H9 (cell line): ENCODE measurements around the gene IPO13. TPM values are rescaled to one million over a fixed set of nuclear protein-coding genes. Genes with fewer than 3 reads are reported as not detected.
A peak's percentile ranks its signal among the peaks of the same experiment; 100 is the strongest.

Source experiments
- DNase-seq: peaks from one replicate; pipeline ENCODE4 v3.0.0-alpha.2; 2017
- H2AFZ ChIP-seq: one replicate; pipeline ENCODE4 v1.6.1; 2013; ENCODE audit warnings: mild to moderate bottlenecking, low read length, control low read depth, moderate library complexity
- H2AK5ac ChIP-seq: 2 replicates; pipeline ENCODE4 v1.6.1; 2013; ENCODE audit warnings: low read length, control low read depth, mixed read lengths; ENCODE audit not compliant: insufficient read length
- H2BK120ac ChIP-seq: one replicate; pipeline ENCODE4 v1.6.1; 2013; ENCODE audit warnings: low read depth, mild to moderate bottlenecking, low read length, control low read depth, inconsistent platforms; ENCODE audit not compliant: poor library complexity, severe bottlenecking
- H2BK12ac ChIP-seq: 2 replicates; pipeline ENCODE4 v1.6.1; 2013; ENCODE audit warnings: low read length, control low read depth, mixed read lengths, low read depth; ENCODE audit not compliant: insufficient read length
- H2BK15ac ChIP-seq: 2 replicates; pipeline ENCODE4 v1.6.1; 2013; ENCODE audit warnings: low read depth, low read length, control low read depth
- H2BK20ac ChIP-seq: one replicate; pipeline ENCODE4 v1.6.1; 2013; ENCODE audit warnings: low read depth, mild to moderate bottlenecking, low read length, control low read depth, inconsistent platforms; ENCODE audit not compliant: poor library complexity, severe bottlenecking
- H2BK5ac ChIP-seq: 2 replicates; pipeline ENCODE4 v1.6.1; 2013; ENCODE audit warnings: low read length, control low read depth, mixed read lengths; ENCODE audit not compliant: insufficient read length
- H3K14ac ChIP-seq: 2 replicates; pipeline ENCODE4 v1.6.1; 2013; ENCODE audit warnings: low read length, control low read depth; ENCODE audit not compliant: insufficient read depth
- H3K18ac ChIP-seq: 2 replicates; pipeline ENCODE4 v1.6.1; 2013; ENCODE audit warnings: low read depth, mild to moderate bottlenecking, mixed read lengths, low read length, control low read depth; ENCODE audit not compliant: insufficient read length
- H3K23ac ChIP-seq: 2 replicates; pipeline ENCODE4 v1.6.1; 2013; ENCODE audit warnings: low read length, control low read depth, mixed read lengths, low read depth; ENCODE audit not compliant: insufficient read length
- H3K23me2 ChIP-seq: 2 replicates; pipeline ENCODE4 v1.6.1; 2013; ENCODE audit warnings: low read depth, mild to moderate bottlenecking, mixed read lengths, low read length, control low read depth; ENCODE audit not compliant: insufficient read length, poor library complexity, severe bottlenecking
- H3K27ac ChIP-seq: 2 replicates; pipeline ENCODE4 v1.5.1; 2013; ENCODE audit warnings: low read length, control low read depth, mixed read lengths, low read depth; ENCODE audit not compliant: insufficient read length
- H3K27me3 ChIP-seq: 2 replicates; pipeline ENCODE4 v1.6.1; 2013; ENCODE audit warnings: low read length, control low read depth, inconsistent platforms; ENCODE audit not compliant: insufficient read depth
- H3K4ac ChIP-seq: 2 replicates; pipeline ENCODE4 v1.6.1; 2013; ENCODE audit warnings: low read depth, mild to moderate bottlenecking, control low read depth, inconsistent platforms, low read length, moderate library complexity
- H3K4me1 ChIP-seq: 2 replicates; pipeline ENCODE4 v1.6.1; 2013; ENCODE audit warnings: low read length, control low read depth, inconsistent platforms; ENCODE audit not compliant: insufficient read depth
- H3K4me2 ChIP-seq: 2 replicates; pipeline ENCODE4 v1.6.1; 2013; ENCODE audit warnings: low read length, control low read depth, mixed read lengths; ENCODE audit not compliant: insufficient read length, insufficient read depth
- H3K56ac ChIP-seq: 2 replicates; pipeline ENCODE4 v1.6.1; 2013; ENCODE audit warnings: low read depth, mild to moderate bottlenecking, mixed read lengths, low read length, control low read depth; ENCODE audit not compliant: insufficient read length
- H3K79me1 ChIP-seq: 2 replicates; pipeline ENCODE4 v1.6.1; 2013; ENCODE audit warnings: low read depth, mild to moderate bottlenecking, moderate library complexity, low read length, control low read depth, inconsistent platforms; ENCODE audit not compliant: insufficient read depth, poor library complexity, severe bottlenecking
- H3K79me2 ChIP-seq: 2 replicates; pipeline ENCODE4 v1.6.1; 2013; ENCODE audit warnings: low read length, control low read depth, inconsistent platforms; ENCODE audit not compliant: insufficient read depth
- H3K9ac ChIP-seq: 2 replicates; pipeline ENCODE4 v1.6.1; 2013; ENCODE audit warnings: low read length, control low read depth, mixed read lengths; ENCODE audit not compliant: insufficient read length; ENCODE audit errors: extremely low read depth
- H3K9me3 ChIP-seq: one replicate; pipeline ENCODE4 v1.6.1; 2013; ENCODE audit warnings: low read depth, low read length, inconsistent platforms; ENCODE audit not compliant: control insufficient read depth
- H3T11ph ChIP-seq: one replicate; pipeline ENCODE4 v1.6.1; 2013; ENCODE audit warnings: mild to moderate bottlenecking, low read length, control low read depth, inconsistent platforms
- H4K20me1 ChIP-seq: one replicate; pipeline ENCODE4 v1.6.1; 2013; ENCODE audit not compliant: control insufficient read depth, insufficient read length, insufficient read depth
- H4K5ac ChIP-seq: 2 replicates; pipeline ENCODE4 v1.6.1; 2013; ENCODE audit warnings: low read depth, mild to moderate bottlenecking, mixed read lengths, low read length, control low read depth; ENCODE audit not compliant: insufficient read length
- H4K8ac ChIP-seq: replicated peaks from 2 replicates; pipeline ENCODE4 v1.6.1; 2013; ENCODE audit warnings: low read length, control low read depth, mixed read lengths, low read depth; ENCODE audit not compliant: insufficient read length
- H4K91ac ChIP-seq: 2 replicates; pipeline ENCODE4 v1.6.1; 2013; ENCODE audit warnings: low read depth, mild to moderate bottlenecking, moderate library complexity, mixed read lengths, low read length, control low read depth; ENCODE audit not compliant: insufficient read length
- H3K27ac Mint-ChIP-seq, 3 experiments: 2 replicates in 2 of 3; 3 replicates in 1 of 3; pipeline ENCODE4 v1.8.0; 2020 to 2021; ENCODE audit warnings: mixed read lengths in 3 of 3, mild to moderate bottlenecking in 1 of 3, moderate library complexity in 1 of 3
- H3K27me3 Mint-ChIP-seq: 2 replicates; pipeline ENCODE4 v1.8.0; 2021; ENCODE audit warnings: low read depth, mild to moderate bottlenecking, moderate library complexity, mixed read lengths
- H3K36me3 Mint-ChIP-seq, 3 experiments: 2 replicates in 2 of 3; 3 replicates in 1 of 3; pipeline ENCODE4 v1.8.0; 2020 to 2021; ENCODE audit warnings: low read depth in 3 of 3, mixed read lengths in 3 of 3; ENCODE audit not compliant: insufficient read depth in 1 of 3
- H3K4me1 Mint-ChIP-seq, 2 experiments: 2 replicates each; pipeline ENCODE4 v1.8.0; 2020; ENCODE audit warnings: mixed read lengths in 2 of 2
- H3K4me3 Mint-ChIP-seq, 2 experiments: 2 replicates in 1 of 2; 3 replicates in 1 of 2; pipeline ENCODE4 v1.8.0; 2020 to 2021; ENCODE audit warnings: mild to moderate bottlenecking in 2 of 2, mixed read lengths in 2 of 2, moderate library complexity in 1 of 2
- H3K9me3 Mint-ChIP-seq, 2 experiments: 2 replicates in 1 of 2; 3 replicates in 1 of 2; pipeline ENCODE4 v1.8.0; 2020; ENCODE audit warnings: mild to moderate bottlenecking in 2 of 2, mixed read lengths in 2 of 2, moderate library complexity in 1 of 2
- CTCF ChIP-seq: fragments of 200-600 bp; sonication (generic); conservative IDR thresholded peaks from 3 replicates; pipeline ENCODE4 v1.8.0; 2021; ENCODE audit warnings: antibody characterized with exemption, mild to moderate bottlenecking
- WGBS: extraction: QIAGEN DNeasy Blood & Tissue Kit; methylation state at CpG from one replicate; pipeline ENCODE4 v1.1.7; 2013; ENCODE audit warnings: missing lambda C conversion rate, low lambda C conversion rate, mixed read lengths; ENCODE audit not compliant: insufficient read length; ENCODE audit errors: extremely low coverage; 5-methylcytosine and 5-hydroxymethylcytosine counted together
- total RNA-seq: library from RNA; stranded (reverse); gene quantifications from 2 replicates; pipeline ENCODE4 v1.2.1, GENCODE V29; 2021

IPO13 gene
- total RNA-seq, 1 experiment from 2014 or later, result 24.5 TPM

GRCh38 chr1:44013949-44014348 is 67.2 kb downstream of the IPO13 start:
- no peak overlapping the region for H3K4me2 ChIP-seq
- H2BK20ac ChIP-seq, result no peak overlapping the region
- no peak overlapping the region for H4K91ac ChIP-seq
- no peak for DNase-seq
- H3K4ac ChIP-seq, result no peak overlapping the region
- H2BK120ac ChIP-seq, result no peak overlapping the region
- no peak overlapping the region for H3K4me3 Mint-ChIP-seq
- no peaks in the 10 kb centered on the region for H3K9me3 Mint-ChIP-seq
- peak overlapping the region in 1 of 3 experiments; percentile 6; a peak in 1 of 7 replicates for H3K27ac Mint-ChIP-seq
- H3K27ac ChIP-seq, result no peak overlapping the region
- no peaks in the 10 kb centered on the region for H3K79me2 ChIP-seq
- H2BK12ac ChIP-seq, result no peak overlapping the region
- H3K27me3 Mint-ChIP-seq, result no peaks in the 10 kb centered on the region
- no peaks in the 10 kb centered on the region for H3K23me2 ChIP-seq
- no peaks in the 10 kb centered on the region for H3K27me3 ChIP-seq
- H3K4me1 Mint-ChIP-seq, result peaks cover 15 to 31% of the 10 kb centered on the region in 2 experiments
- H3K9ac ChIP-seq, result no peak overlapping the region
- no peak for TF ChIP-seq CTCF
- peaks cover 4 to 13% (median 5%) of the 10 kb centered on the region in 3 experiments; a peak in 6 of 7 replicates for H3K36me3 Mint-ChIP-seq
- H3K56ac ChIP-seq, result no peak overlapping the region
- H3K9me3 ChIP-seq, result no peaks in the 10 kb centered on the region
- H2AK5ac ChIP-seq, result no peak overlapping the region
- no peaks in the 10 kb centered on the region for H4K20me1 ChIP-seq
- no peak overlapping the region for H2AFZ ChIP-seq
- no peak overlapping the region for H4K8ac ChIP-seq
- WGBS, result no CpG with 5 or more reads among the region's 5 CpGs
- H2BK15ac ChIP-seq, result no peak overlapping the region
- no peak overlapping the region for H3K18ac ChIP-seq
- H4K5ac ChIP-seq, result no peak overlapping the region
- H3K79me1 ChIP-seq, result no peaks in the 10 kb centered on the region
- peaks cover 3% of the 10 kb centered on the region; the same call in 1 of the 2 replicates for H3K4me1 ChIP-seq
- H3T11ph ChIP-seq, result no peak overlapping the region
- H2BK5ac ChIP-seq, result no peak overlapping the region
- no peak overlapping the region; the same call in 1 of the 2 replicates for H3K14ac ChIP-seq
- H3K23ac ChIP-seq, result no peak overlapping the region
